Renal cortex interstitium (tissue), 11 donors: ENCODE data around the gene REEP3. TPM values are rescaled to one million over a fixed set of nuclear protein-coding genes. Genes with fewer than 3 reads are reported as not detected.
"Not testable (repeated sequence)": the region's sequence is repeated elsewhere in the genome, so short reads cannot be mapped to it uniquely, and the experiment has no call there.

Experiments
- DNase-seq, 11 donors: peaks; one replicate each; pipeline ENCODE4 v3.0.0-alpha.2; 2013; ENCODE audit warnings: low read depth in 9 of 11, low spot score in 4 of 11; ENCODE audit errors: extremely low read depth in 1 of 11
- polyA plus RNA-seq, 3 donors: library from polyadenylated mRNA; unstranded; fragments of 120-200 nt; gene quantifications; one replicate each; pipeline ENCODE4 v1.2.1, GENCODE V29; 2013; ENCODE audit not compliant: insufficient read length in 3 of 3

REEP3 gene
- polyA plus RNA-seq, 3 donors: 26.3 to 39.0 (median 34.2) TPM

- not testable (repeated sequence) for DNase-seq
These were observed 20.6 kb upstream of the REEP3 start for GRCh38 chr10:63500551-63500950.

DNA sequence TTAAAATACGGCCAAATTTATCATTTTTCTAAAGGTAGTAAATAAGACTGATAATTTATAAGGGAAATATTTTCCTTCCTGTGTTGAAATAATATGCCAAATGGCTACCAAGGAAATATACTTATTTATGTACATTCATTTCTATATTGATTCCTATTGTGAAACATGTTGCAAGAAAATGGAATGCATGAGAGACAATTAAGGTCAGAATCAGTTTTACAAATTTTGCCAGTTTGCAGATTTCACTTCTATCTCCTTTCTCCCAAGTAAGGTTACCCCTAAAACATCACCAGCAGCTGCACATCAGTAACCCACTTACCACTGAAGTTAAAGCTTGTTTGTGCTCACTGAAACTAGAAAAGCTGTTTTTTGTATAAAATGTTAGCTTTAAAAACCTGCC, 19.2 kb upstream of the REEP3 start:
- no peak for DNase-seq

- DNase-seq: no peak
These were observed 18.4 kb upstream of the REEP3 start for GRCh38 chr10:63502832-63503231.

DNA sequence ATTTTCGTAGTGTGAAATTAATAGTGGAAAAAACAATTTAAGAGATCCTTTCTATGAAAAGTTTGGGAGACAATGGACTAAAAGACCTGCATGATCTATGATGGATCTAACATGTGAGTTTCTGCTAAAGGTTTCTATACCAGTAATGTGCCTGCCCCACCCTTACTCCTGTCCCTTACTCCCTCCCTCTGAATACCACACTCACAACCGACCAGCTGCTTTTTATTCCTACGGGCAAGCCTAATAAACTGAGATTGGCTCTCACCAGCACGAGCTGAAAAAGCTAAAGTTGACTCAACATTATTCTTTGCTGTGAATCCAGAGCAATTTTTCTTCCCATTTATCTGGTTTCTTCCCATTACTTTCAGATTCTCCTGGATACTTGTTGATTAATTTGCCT, 17.8 kb upstream of the REEP3 start:
- no peak for DNase-seq

DNA sequence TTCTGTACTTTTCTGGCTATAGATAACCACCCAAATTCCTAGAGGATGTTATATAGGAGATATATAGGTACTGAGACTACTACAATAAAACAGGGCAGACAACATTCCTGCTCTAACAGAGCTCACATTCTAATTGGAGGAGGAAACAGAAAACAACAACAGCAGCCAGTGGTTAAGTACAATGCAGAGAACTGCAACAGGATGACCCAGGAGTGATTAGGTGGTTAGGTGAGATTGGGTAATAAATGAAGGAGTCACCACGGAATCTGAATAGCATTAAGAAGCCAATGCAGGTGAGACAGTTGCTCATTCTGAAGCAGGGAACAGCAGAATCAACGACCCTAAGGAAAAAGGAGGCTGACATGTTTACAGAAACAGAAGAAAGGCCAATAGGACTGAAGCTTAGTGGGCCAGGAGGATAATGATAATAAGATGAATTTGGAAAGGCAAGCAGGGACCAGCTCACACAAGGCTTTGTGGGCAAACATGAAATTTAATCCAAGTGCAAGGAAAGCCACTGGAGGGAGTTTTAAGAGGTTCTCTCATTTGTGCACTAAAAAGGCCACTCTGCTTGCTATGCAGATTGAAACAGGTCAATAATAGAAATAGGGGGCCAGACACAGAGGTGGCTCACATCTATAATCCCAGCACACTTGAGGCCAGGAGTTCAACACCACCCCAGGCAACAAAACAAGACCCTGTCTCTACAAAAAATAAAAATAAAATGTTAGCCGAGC, 16.9 kb upstream of the REEP3 start:
- no peak for DNase-seq

DNA sequence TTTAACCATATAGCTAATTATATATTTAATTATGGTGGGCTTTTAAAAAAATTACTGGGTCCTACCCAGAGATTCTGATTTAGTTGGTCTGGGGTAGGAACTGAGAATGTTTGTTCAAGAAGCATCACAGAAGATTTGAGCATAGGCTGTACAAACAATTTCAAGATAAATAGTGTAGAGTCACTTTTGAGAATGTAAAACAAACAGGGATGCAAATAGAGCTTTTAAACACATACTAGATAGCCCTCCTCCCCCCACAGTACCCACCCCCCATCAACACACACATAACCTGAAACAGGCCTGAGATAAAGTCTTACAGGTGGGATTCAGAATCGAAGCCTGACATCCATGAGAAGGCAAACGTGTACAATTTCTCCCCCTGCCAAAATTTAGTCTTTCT, 15.6 kb upstream of the REEP3 start:
- no peak for DNase-seq

DNA sequence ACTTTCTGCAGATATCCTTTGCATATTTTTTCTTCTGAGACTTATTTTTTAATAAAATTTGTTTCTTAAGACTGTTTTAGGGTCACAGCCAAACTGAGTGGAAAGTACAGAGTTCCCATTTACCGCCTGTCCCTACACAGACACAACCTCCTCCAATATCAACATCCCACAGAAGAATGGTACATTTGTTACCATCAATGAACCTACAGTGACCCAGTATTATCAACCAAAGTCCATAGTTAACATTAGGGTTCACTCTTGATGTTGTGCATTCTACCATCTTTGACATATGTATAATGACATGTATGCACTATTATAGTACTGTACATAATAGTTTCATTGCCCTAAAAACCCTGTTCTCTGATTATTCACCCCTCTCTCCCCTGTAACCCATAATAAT, 14.6 kb upstream of the REEP3 start:
- DNase-seq: no peak

GRCh38 chr10:63515002-63515763, 6.0 kb upstream of the REEP3 start:
- no peak for DNase-seq

GRCh38 chr10:63516207-63516606, 5.0 kb upstream of the REEP3 start:
- DNase-seq: no peak

DNA sequence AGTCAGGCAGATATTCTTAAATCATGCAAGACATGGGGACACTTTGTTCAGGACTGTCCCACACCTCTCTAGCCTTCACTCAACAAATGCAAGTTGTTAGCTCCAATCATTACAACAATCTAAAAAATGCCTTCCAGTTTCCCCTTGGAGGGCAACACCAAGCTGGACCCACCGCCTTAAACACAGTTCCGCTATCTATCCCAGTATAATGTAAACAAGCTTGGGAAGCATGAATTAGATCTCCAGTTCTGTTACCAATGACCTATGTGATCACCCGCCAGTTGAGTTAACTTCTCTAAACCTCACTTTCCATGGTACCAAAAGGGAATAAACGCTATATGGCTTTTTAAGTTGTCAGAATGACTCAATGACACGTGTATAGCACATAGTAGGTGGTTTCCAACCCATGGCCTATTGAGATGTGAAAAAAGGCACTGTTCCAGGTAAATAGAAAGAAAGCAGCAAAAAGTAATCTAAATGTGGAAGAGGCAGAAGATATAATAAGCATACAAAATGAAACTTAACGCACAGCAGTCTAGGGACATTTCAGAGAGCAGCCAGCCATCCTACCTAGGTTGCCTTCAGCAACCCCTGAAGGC, 2.4 kb upstream of the REEP3 start:
- DNase-seq: no peak

DNA sequence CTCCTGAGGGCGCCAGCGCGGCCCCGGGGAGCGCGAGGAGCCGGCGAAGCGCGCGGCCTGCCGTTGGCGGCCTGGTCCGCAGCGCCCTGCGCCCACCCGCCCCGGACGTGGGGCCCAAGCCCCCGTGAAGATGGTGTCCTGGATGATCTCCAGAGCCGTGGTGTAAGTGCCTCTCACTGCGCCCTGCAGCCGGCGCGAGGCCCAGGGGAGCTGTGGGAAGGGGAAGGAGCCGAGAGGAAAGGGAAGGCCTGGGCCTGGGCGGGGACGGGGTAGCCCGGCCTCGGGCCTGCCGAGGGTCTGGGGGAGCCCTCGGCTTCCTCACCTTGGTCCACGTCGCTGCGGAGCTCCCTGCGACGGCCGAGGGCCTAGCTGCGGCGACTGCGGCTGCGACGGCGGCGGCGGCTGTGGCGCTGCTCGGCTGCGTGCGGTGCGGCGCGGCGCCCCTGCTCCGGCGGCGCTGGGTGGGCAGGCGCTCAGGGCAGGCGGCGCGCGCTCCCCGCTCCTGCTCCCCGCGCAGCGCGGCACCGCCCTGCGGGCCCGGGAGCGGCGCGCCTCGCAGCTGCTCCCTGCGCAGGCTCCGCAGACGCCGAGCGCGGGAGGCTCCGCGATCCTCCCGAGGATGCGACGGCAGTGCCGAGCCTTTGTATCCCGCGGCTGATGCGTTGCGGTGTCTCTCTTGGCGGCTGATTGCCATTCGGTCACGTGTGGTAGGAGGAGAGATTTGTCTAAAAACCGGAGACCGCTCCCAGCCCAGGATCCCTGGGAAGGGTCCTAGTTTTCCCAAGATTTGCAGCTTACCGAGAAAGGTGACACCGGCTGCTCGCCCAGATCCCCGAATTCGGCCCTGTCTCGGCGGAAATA, 445 bp downstream of the REEP3 start:
- peak; percentile 55 to 69 (median 67) for DNase-seq

- DNase-seq: peak in 2 of 11 donors; percentile 19 to 47
These were observed 1.1 kb downstream of the REEP3 start for GRCh38 chr10:63522277-63522687.

DNA sequence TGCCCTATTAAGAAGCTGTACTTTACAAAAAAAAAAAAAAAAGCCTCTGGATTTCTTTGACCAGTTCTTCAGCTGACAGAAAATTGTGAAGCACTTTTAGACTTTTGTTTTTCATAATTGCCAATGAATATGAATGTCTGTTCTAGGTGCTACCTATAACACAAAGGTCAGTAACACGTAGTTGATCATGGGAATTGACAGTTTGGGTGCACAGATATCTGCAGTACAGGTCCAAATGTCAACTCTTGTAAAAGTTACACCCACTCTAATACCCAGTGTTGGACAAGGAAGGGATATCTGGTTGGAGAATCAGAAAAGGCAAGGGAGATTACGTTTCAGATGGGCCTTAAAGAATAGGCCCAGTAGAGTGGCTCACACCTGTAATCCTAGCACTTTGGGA, 1.8 kb downstream of the REEP3 start:
- no peak for DNase-seq

DNA sequence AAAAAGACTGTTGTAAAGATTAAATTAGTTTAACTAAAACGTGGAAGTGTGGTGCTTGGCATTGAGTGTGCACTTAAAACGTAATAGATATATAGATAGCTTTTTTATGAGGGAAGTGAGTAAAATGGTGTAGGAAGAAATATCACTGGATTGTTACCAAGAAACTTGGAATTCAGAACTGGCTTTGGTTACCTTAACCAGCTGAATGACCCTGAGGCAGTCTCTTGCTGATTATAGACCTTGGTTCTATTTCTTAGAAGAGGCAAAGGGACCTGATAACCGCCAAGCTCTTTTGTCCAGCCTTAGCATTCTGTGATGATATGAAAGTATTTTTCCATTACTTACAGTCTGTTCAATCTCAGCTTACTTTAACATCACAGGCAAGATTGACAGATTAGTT, 3.8 kb downstream of the REEP3 start:
- no peak for DNase-seq

GRCh38 chr10:63527401-63527800, 6.2 kb downstream of the REEP3 start:
- no peak for DNase-seq

DNA sequence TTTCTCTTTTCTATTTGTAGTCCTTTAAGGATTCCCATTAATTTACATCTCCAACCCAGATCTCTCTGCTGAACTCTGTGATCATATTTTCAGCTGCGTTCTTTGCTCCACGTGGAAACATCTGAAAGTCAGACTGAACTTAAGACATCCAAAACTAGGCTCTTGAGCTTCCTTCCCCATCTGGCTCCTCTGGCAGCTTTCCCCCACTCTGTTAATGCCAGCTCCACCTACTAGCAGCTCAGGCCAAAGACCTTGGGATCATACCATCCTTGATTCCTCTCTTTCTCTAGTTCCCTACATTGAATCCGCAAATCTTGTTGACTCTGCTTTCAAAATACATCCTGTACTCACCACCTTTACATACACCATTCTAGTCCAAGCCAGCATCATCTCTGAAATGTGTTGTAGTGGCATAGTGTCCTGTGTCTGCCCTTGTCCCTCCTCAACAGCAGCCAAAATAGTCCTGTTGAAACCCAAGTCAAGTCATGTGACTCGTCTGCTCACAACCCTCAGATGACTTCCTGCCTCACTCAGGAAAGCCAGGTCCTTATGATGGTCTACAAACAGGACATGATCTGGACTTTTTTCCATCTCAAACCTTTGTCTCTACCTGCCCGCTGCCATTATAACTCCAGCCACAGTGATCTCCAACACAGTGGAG, 7.0 kb downstream of the REEP3 start:
- DNase-seq: no peak

- no peak for DNase-seq
These were observed 9.2 kb downstream of the REEP3 start for GRCh38 chr10:63530409-63530808.

GRCh38 chr10:63534723-63535122, 13.5 kb downstream of the REEP3 start:
- no peak for DNase-seq

DNA sequence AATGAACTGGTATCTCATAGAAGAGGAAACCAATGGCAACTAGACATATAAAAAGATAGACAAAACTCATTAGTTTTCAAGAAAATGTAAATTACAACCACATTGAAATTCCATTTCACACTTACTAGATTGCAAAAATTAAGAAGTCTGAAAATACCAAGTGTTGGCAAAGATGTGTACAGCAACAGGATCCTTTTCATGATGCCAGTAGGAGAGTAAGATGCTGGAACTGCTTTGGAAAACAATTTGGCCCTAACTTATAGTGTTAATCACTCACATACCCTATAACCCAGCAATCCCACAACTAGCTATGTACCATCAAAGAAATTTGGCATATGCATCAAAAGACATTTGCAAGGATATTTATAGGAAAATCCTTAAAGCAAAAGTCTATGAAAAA, 15.5 kb downstream of the REEP3 start:
- no peak for DNase-seq
